Stimulated activated CD4-positive, alpha-beta T cell treated with anti-CD3 and anti-CD28 coated beads, TNF-alpha, amount 100 ng/mL, for 4 hours (primary cell): ENCODE data around the gene CPSF3.

Experiments
- DNase-seq, 3 experiments: peaks; one replicate each; pipeline ENCODE4 v3.0.0-alpha.2; 2020; ENCODE audit warnings: low read depth in 3 of 3

Gene CPSF3

DNA sequence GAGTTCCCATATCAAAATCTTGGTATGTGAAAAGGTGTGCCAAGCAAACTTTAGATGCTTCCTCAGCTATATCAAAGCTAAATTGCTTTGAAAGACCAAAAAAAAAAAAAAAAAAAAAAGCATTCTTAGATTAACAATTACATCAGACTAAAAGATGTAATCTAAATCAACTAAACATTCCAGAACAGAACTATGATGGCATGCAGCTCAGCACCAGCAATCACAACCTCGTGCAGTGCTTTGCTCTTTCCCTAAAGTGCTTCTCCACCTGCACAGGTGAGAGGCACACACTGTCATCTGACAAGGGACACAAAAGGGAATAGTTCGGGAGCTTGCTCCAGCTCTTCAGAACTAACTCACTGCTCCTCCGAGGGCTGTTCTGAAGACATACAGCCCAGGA is 94.7 kb downstream of the CPSF3 start:
- no peak for DNase-seq

DNA sequence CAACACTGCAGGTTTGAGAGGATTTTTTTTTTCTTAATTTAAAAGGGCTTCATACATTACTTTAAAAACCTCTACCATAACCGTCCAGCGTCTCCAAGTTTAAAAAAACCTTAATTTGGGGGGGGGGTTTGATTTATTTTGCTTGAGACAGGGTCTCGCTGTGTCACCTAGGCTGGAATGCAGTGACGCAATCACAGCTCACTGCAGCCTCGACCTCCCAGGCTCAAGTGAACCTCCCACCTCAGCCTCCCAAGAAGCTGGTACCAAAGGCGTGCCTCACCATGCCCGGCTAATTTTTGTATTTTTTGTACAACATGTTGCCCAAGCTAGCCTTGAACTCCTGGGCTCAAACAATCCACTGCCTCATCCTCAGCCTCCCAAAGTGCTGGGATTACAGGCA is 95.3 kb downstream of the CPSF3 start:
- DNase-seq: no peak

DNA sequence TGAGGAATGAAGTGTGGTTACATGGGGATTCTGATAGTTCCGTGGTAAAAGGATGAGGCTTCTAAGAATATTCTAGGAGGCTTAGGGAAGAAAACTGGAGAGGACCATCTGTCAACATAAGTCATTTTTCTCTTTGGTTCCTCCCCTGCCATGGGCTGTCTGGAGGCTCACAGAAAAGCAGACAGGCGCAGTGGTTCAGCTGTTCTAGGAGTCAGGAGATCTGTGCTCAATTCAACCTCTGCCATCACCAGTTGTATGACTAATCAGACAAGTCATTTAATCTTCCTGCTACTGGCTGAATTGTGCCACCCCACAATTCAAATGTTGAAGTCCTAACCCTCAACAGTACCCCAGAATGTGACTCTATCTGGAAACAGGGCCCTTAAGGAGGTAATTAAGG is 95.8 kb downstream of the CPSF3 start:
- DNase-seq: no peak
